ENCODE measurements around the gene MICAL2.

- no peak for TF ChIP-seq ZFP3 (CRISPR knock-in tag; IDR thresholded peaks at IDR 0.05)
- no peak for TF ChIP-seq CREB5 (CRISPR knock-in tag; IDR thresholded peaks at IDR 0.05; ENCODE audit: low read depth)
- no peak for TF ChIP-seq ZNF70 (CRISPR knock-in tag; IDR thresholded peaks at IDR 0.05)
- no peak for TF ChIP-seq TSHZ2 (CRISPR knock-in tag; IDR thresholded peaks at IDR 0.05)
Measured at GRCh38 chr11:12274056-12274455, 163.7 kb downstream of the MICAL2 start.
